ENCODE results near the gene CATSPER1.
"Not testable (repeated sequence)": the region's sequence is repeated elsewhere in the genome, so short reads cannot be mapped to it uniquely, and the experiment has no call there.

Gene CATSPER1

DNA sequence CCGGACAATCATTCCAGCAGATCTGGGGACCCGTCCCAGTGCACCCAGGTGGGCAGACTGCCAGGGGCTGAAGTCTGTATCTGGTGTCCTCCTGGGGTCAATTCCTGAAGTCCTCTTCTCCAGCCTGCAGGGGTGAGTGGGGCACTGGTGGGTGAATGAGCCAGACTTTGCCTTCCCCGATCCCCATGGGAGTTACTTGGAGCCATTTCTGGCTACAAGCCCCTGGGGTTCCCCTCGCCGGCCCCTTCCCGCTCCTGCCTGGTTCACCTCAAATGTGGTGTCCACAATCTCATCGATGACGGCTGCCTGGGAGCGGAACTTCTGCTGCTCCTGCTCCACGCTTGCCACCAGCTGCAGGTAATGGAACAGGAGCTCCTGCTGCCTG lies 9.5 kb downstream of the CATSPER1 start:
- DNase-seq: no peak

DNA sequence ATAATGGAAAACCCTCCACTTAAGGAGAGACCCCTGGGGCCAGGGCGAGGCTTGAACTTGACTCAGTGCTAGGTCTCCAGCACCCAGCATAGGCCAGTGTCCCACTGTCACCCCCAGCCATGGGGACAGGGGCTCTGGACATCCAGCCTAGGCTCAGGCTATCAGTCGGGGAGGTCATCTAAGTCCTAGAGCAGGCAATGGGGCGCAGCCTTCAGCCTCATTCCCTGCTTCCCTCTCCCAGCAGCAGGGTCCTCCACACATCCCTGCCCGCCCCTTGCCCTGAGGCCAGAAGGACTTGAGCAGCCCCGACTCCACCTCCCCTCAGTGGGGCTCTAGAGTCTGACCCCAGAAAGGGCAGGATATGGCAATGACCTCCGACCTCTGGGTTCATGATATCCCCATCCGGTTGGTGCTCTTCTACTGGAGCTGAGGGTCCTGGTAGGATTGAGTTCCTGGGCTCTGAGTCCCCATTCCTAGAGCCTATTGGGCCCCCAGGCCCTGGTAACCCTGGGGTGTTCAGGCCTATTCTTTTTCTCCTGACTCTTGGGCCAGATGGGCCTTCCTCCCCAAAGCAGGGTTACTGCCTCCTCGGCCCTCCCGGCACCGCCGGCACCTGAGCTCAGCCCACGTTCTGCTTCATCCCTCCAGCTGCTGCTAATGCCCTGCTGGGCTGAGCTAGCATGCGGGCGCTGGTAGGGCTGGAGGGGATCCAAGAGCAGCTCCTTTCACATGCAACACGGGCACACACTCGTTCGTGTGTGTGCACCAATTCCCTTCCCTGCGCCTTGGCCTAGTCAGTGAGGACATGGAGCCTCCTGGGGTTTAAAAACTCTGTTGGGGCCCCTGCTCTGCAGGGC lies 10.1 kb downstream of the CATSPER1 start:
- DNase-seq: no peak

DNA sequence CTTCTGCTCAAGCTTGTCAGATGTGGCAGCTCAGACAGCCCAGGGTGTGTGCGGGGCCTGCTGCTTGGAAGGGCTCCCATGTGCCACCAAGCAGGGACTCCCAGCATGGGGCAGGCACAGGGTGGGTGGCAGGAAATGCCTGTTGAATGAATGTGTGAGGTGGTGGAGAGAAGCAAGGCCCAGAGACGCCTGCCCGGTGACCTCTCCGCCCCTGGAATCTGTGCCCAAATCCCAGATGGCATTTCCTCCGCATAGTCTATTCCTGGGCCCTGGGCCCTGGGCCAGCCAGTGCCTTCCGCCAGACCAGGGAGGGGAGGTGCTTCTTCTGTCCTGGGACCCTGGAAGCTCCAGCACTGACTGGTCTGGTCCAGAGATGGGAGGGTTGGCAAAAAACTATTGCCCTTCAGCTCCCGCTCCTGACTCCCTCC lies 10.8 kb downstream of the CATSPER1 start:
- no peak for DNase-seq

DNA sequence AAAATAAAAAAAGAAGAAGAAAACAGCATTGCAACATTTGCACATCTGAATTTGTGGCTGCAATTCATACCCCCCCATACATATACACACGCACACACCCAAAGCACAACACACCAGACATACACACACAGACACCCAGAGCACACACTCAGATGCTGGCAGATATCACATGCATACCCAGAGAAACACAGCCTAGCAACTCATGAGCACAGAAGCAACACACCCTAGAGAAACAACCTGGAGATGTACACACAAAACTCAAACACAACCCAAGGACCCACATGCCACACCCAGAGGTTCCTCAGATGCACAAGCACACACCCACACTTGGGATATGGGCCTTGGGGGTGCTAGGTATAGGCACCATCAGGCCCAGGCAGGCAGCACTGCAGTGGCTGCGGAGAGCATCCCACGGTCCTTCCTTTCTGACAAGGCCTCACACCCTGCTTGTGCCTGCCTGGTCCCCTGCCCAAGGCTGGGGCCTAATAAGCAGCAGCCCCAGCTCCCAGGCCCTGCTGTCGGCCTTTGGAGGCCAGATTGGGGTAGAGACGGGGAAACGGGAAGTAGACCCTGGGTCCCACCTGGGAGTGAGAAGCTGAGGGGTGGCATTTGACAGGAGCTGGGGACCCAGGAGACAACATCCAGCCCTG lies 11.3 kb downstream of the CATSPER1 start:
- no peak for DNase-seq

DNA sequence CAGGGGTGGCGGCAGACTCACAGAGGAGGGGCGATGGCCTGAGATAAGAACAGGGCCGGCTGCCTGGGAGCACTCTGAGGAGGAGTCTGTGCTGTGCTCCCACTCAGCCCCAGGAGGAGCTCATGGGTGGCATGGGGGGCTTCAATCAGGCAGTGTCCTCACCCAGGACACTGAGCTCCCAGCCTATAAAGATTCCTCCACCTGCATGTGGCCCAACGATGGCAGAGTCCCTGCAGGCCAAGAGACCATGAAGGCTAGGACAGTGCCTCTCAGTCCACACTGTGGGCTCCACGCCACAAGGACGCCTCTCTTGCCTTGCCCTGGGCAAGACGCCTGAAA lies 12.5 kb downstream of the CATSPER1 start:
- DNase-seq: no peak

DNA sequence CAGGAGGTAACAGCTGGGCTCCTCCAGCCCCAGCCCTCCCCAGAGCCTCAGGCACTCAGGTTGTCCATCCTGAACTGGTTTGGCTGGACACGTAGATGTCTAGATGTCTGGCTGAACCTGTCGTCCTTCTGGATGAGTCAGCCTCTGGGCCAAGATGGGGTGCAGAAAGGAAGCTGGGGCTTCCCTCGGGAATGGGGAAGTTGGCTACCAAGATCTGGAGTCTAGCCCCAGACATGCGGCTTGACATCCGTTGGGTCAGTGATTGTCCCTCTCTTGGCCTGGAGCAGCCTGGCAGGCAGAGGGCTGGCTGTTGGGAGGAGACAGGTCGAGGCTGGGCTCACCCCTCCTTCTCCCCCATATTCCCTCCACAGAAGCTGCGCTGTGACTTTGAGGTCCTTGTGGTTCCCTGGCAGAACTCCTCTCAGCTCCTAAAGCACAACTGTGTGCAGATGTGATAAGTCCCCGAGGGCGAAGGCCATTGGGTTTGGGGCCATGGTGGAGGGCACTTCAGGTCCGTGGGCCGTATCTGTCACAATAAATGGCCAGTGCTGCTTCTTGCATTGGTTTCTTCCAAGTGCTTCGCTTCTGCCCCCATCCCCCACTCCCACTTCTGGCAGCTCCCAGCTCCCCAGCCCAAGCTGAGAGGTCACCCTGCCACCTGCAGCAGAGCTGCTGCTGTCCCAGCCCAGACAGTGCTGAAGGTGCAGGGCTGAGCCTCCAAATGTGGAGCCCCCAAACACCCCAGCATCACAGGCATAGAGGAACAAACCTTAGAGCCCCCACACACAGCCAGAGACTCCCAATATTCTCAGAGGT lies 13.1 kb downstream of the CATSPER1 start:
- no peak for DNase-seq

DNA sequence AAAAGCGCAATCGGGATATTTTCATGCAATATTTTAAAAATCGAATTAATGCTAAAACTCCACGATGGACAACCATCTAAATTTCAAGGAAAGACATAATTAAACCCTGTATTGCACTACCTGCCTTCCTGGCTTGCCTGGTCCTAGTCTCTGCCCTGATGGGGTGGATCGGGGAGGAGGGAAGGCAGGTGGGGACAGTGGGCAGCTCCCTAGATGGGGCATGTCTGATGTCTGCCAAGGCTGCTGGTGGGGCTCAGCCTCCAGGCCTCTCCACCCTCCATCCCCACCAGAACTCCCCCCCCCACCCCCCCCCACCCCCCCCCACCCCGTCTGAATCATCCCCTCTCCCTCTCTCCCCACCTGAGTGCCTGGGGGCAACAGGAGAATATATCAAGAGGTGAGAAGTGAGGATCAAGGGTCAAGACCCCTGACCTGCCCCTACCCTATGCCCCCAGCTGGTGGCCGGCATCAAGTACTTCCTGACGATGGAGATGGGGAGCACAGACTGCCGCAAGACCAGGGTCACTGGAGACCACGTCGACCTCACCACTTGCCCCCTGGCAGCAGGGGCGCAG lies 13.8 kb downstream of the CATSPER1 start:
- no peak for DNase-seq

DNA sequence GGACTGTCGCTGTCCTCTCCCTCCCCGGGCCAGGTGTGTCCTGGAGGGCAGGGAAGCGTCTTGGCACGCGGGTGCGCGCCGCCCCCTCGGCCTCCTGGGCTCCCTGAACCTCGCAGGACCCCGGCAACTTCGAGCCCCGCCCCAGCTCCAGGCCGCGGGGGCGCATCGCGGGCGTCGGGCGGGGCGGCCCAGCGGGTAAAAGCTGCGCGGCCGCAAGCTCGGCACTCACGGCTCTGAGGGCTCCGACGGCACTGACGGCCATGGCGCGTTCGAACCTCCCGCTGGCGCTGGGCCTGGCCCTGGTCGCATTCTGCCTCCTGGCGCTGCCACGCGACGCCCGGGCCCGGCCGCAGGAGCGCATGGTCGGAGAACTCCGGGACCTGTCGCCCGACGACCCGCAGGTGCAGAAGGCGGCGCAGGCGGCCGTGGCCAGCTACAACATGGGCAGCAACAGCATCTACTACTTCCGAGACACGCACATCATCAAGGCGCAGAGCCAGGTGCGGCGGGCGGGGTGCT lies 14.4 kb downstream of the CATSPER1 start, which contains the start of gene CST6:
CST6 (plus strand) TSS at position 224 of the 519 bp plus-strand sequence; CDS start at position 261, 37 bp downstream.
- no peak for DNase-seq

DNA sequence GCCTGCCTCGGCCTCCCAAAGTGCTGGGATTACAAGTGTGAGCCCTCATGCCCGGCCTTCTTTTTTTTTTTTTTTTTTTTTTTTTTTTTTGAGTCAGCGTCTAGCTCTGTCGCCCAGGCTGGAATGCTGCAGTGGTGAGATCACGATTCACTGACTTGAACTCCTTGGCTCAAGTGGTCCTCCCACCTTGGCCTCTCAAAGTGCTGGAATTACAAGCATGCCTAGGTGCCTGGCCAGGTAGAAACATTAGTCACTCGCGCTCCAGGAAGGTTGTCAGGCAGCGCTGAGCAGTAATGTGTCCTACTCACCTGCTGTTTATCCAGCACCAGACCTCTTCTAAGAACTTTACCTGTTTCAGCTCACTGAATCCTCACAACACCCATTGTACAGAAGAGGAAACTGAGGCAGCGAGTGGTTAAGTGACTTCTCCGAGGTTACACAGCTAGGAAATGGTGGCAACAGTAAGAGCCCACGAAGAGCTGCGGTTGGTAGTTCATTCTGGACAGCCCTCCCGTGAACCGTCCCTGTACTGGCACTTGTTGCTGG lies 15.0 kb downstream of the CATSPER1 start:
- DNase-seq: no peak

DNA sequence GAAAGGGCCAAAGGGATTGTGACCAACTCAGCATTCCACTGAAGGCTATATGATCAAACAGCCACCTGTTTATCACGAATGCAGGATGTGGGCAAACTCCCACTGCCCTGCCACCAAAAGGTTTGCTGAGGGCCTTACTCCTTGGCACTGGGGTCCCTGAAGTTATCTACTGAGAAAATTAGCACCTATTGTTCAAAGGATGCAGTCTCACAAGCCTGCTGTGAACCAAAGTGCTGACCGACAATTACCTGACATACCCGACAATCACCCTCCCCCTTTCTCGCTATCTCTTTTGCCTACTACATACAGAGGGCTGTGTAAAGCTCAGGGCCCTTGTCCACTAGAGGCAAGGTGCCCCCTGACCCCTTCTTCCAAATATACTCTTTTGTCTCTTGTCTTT lies 16.2 kb downstream of the CATSPER1 start:
- DNase-seq: not testable (repeated sequence)

DNA sequence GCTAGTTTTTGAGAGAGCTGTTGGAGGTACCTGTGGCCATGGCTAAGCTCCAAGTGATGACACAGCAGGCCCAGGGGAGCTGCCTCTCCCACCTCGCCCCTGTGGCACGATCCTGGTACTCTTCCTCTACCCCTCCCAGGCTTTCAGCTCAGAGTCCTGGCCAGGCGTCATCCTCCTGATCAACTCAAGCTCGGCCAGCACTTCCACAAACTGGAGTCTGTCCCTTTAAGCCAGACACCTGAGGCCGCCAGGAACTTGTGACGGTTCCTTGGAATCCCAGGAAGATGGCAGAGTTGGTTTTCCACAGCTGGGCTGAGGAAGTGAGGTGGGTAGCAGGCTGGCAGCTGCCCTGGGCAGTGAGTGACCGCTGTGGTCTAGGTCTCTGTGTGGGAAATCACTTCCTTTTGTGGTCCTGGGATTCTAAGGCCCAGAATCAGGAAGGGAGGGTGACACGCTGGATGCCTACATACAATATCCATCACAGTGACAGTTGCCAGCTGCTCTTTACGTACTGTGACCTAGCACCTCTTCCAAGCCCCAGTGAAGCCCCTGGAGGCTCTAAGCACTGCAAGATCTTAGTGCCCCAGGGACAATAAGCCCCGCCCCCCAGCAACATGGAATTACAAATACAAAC lies 17.7 kb downstream of the CATSPER1 start:
- DNase-seq: no peak

DNA sequence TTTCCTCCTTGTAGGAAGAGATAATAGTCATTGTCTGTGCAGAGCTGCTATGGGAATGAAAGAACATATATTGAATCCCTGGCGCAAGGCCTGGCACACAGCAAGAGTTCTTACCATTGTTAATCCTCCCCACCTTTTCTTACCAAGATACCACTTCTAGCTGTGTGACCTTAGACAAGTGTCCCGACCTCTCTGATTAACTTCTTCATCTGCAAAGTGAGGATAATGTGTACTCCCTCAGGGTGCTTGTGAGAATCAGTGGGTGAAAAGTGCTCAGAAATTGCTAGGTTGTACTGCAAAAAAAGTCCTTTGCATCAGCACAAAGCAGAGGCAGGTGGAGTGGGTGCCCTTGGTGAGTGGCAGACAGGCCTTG lies 18.2 kb downstream of the CATSPER1 start:
- DNase-seq: no peak

DNA sequence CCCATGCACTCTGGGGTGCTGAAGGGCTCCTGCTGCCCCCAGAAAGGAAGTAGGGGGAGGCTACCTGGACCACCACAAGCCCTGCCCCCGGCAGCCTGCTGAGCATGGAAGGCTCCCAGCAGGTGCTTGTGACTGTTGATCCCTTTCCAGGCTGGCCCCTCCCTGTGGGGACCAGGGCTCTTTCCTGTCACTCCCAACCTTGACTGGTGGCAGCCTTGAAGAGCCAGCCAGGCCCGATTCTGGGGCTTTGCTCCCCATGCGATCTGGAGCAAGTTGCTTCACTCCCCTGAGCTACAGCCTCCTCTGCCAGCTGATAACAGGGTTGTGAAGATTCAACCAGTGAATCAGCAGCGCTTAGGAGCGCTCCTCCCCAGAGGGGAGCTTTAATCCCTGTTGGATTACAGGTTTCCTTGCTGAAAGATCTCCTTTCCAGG lies 19.1 kb downstream of the CATSPER1 start:
- no peak for DNase-seq

DNA sequence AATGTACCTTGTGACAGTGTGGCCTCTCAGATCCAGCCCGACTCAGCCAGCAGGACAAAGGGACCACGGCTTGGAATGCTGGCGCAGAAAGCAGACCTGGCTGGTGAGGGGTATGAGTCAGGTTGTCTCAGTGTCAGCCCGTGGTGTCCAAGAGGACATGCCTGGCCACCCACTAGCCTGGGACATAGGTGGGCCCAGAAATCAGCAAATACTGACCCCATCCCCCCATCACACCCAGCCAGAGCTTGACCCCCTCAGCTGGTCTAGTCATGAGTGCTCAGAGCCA lies 19.4 kb downstream of the CATSPER1 start:
- no peak for DNase-seq

DNA sequence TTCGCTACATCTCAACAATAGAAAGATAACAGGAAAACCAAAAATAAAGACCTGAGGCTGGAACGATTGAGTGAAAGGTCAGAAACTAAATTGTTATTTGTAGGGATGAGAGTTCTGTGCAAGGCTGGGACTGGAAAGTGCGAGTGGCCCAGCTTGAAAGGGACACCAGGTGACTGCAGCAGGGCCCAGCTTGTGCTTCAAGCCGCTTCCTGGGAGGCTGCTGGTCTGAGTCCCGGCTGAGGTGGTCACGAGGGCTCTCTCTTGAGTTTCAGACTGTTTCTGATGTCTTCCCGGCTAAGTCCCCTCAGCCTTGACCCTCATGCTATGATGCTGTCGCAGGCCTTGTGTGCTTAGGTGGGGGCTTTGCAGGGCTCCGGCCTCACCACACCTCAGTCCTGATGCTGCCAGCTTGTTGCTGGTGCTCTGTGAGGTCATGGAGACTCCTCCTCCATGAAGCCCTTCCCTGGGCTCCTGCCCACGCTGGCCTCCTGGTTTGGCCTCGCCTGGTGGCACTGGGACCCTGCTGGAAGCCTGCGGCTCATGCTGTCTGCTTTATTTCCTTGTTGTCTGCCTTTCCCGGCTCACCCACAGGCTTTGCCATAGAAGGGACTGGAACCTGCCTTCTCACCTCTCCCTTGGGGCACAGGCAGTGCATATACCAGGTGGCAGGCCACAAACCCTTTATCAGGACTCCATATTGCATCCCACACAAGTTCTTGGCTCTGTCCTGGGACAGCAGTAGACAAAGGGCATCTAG lies 20.0 kb downstream of the CATSPER1 start:
- no peak for DNase-seq

DNA sequence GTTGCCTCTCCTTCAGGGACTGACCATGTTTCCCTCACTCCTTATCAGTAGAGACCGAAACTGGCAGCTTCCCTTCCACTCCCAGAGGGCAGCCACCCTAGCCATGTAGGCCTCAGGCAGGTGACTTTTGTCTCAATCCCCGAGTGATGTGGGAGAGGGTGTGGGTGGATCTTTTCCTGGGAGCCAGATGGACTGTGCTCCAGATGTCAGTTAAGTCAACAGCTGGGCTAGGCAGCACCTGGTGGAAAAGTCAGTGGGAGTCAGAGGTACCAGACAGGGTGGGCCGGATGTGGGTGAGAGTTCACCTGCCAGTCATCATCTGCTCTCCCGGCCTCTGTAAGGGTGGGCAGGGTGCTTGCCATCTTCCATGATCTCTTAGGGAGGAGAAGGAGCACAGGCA lies 22.1 kb downstream of the CATSPER1 start:
- DNase-seq: no peak

DNA sequence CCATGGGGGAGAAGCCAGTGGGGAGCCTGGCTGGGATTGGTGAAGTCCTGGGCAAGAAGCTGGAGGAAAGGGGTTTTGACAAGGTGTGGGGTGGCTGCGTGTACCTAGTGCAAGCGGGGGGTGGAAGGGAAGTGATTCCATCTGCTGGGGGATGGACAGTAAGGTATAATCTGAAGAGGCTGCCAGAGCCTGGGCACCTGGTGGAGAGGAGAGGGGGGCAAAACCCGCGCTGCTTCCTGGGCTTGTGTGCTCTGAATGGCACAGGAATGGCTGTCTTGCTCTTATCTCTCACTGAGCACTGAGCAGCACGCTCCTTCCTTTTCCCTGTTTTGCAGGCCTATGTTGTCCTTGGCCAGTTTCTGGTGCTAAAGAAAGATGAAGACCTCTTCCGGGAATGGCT lies 23.0 kb downstream of the CATSPER1 start:
- DNase-seq: no peak

DNA sequence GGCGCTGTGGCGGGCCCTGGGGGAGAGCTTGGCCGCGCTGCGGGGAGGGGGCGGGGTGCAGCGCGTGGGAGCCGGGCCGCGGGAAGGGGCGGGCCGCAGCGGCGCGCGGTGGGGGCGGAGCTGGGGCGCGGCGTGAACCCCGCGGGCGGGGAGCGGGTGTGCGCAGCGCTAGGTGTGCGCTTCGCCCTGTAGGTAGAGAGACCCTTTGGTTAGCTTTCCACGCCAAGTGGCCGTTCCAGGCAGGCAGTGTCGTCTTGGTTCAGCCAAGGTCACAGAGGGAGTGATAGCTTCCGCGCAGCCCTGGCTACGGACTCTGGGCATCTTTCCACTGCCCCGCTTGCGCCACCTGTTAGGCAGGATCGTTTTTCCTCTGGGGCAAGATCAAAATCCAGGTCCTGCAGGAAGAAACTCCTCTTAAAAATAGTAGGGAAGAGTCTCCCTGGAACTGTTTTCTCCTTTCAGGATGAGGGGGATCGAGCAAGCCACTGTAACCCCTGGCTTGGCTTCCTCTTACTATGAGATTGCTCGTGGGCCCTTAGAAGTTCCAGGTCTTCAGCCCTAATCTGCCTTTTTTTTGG lies 23.5 kb downstream of the CATSPER1 start:
- no peak for DNase-seq

DNA sequence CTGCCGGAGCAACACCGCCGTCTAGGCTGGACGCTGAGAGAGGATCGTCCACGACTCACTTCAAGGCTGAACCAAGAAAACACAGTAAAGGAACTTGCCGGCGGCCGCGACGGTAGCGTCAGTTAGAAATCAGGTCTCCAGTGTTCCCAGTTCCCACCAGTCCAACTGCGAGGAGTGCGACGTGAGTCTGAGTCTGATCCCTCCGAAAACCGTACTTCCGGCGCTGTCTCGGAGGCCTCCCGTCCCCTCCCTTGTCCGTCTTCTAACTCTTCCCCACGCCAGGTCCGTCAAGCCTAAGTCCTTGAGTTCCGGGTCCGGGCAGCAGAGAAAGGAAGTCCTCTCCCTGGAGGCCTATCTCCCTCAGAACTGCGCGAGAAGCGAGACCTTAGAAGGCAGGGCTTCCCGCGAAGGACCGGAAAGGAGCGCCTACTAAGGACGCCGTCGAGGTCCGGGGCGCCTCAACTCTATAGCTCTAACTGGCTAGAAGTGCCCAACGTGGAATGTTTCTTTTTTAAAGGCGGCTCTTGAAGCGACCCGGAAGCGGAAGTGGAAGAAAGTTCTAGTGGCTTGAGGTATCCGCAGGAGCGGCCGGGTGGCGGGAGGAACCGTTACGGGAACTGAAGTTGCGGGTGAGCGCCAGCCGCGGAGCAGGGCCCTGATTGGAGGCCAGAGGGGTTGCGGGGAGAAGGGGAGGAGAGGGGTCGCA lies 24.2 kb downstream of the CATSPER1 start, which contains the start of the genes BANF1 and EIF1AD:
BANF1 (plus strand) TSS at position 562 of the 706 bp plus-strand sequence. CDS start 748 bp downstream, outside the sequence.
EIF1AD (minus strand) TSS at position 216 of the 706 bp plus-strand sequence. CDS start 1,768 bp downstream, outside the sequence.
- peak; percentile 97 for DNase-seq

DNA sequence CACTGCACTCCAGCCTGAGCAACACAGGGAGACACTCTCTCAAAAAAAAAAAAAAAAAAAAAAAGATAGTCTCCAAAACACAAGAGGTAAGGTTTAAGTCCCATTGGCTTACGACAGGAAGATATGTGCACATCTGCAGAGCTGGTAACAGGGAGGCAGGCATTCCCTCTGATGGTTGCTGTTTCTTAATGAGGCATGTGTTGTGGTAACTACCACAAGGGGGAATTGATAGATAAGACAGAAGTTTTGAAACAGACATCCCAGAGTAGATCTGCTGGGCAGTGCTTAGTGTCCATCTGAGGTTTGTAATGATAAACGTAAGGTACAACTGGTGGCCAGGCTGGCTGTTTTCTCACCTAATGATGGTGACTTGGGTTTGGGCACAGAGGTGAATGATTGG lies 29.0 kb downstream of the CATSPER1 start:
- DNase-seq: no peak
